Peyer's patch (tissue), 4 donors: ENCODE measurements around the gene ANKRD20A1. TPM values are rescaled to one million over a fixed set of nuclear protein-coding genes. Genes with fewer than 3 reads are reported as not detected.
"Not testable (repeated sequence)": the region's sequence is repeated elsewhere in the genome, so short reads cannot be mapped to it uniquely, and the experiment has no call there.

Experiments used
- DNase-seq, 3 donors: peaks; one replicate each; pipeline ENCODE4 v3.0.0-alpha.2; 2017 to 2019
- H3K27ac ChIP-seq, 4 donors: fragments of 200-600 bp; sonication (generic); one replicate each; pipeline ENCODE4 v1.5.1; 2016 to 2019
- H3K27me3 ChIP-seq, 2 donors: fragments of 200-600 bp; sonication (generic); one replicate each; pipeline ENCODE4 v1.5.1; 2019
- H3K36me3 ChIP-seq, 3 donors: fragments of 200-600 bp; sonication (generic); one replicate each; pipeline ENCODE4 v1.5.1; 2016 to 2019
- H3K4me1 ChIP-seq, 4 donors: fragments of 200-600 bp; sonication (generic); one replicate each; pipeline ENCODE4 v1.5.1; 2016 to 2019
- H3K4me3 ChIP-seq, 4 donors: fragments of 200-600 bp; sonication (generic); 1 replicate in 3 of 4; 2 replicates in 1 of 4; pipeline ENCODE4 v1.5.1; 2016 to 2019; ENCODE audit warnings: mild to moderate bottlenecking in 1 of 4
- H3K9me3 ChIP-seq, 4 donors: fragments of 200-600 bp; sonication (generic); one replicate each; pipeline ENCODE4 v1.5.1; 2016 to 2019; ENCODE audit warnings: mild to moderate bottlenecking in 1 of 4
- small RNA-seq, 2 donors: library from RNA; depleted of rRNA; stranded (forward); fragments of <200 nt; gene quantifications; one replicate each; pipeline ENCODE3, GENCODE V24; 2016
- total RNA-seq, 4 donors: library from RNA; depleted of rRNA; stranded (reverse); fragments of >200 nt; gene quantifications; one replicate each; pipeline ENCODE4 v1.1.0, GENCODE V29; 2016

The ANKRD20A1 gene
- total RNA-seq = 10 to 100 TPM in 1 of 4 donors, 1 to 10 TPM in 2, not detected in 1; 3.5 to 16.3 (median 7.9) TPM

- not testable (repeated sequence) for H3K27ac ChIP-seq, H3K36me3 ChIP-seq, H3K9me3 ChIP-seq, H3K27me3 ChIP-seq, H3K4me1 ChIP-seq
- peak in 1 of 3 donors; percentile 51 for DNase-seq
- H3K4me3 ChIP-seq = peak within 1 kb of the TSS in 1 of 4 donors; percentile 32
Observed at GRCh38 chr9:67858871-67859270, at the start of gene ANKRD20A1. ANKRD20A1 (plus strand) TSS chr9:67858931; CDS start chr9:67859427, 496 bp downstream.

- H3K4me3 ChIP-seq, H3K27ac ChIP-seq, DNase-seq: not testable (repeated sequence)
Observed at GRCh38 chr9:67832088-67832487, 26.6 kb upstream of the ANKRD20A1 start.

More at GRCh38 chr9:67832088-67832487, 26.6 kb upstream of the ANKRD20A1 start:
- not testable (repeated sequence) for H3K36me3 ChIP-seq, H3K4me1 ChIP-seq, H3K9me3 ChIP-seq, H3K27me3 ChIP-seq

Small RNAs within 50 kb of the gene (small RNA-seq; reads per million reads assigned to genes)
- gene RNU6-368P = 0 reads per million in 2 donors
